ENCODE measurements around the gene PHC2. TPM values are rescaled to one million over a fixed set of nuclear protein-coding genes. Genes with fewer than 3 reads are reported as not detected.
A peak's percentile ranks its signal among the peaks of the same experiment; 100 is the strongest.

The PHC2 gene
- total and polyA plus RNA-seq, 8 donors = 21.8 to 62.1 (median 42.6) TPM

- Histone ChIP-seq H3K27me3 (no peaks in the 10 kb centered on the region), H3K36me3 (peaks cover 0 to 40% (median 15%) of the 10 kb centered on the region in 3 donors), H3K4me3 (no peak overlapping the region), H3K27ac (no peak overlapping the region), H3K9me3 (no peaks in the 10 kb centered on the region), H3K4me1 (no peaks in the 10 kb centered on the region)
- DNase-seq = peak in 1 of 6 donors; percentile 27
- ATAC-seq = no peak
- WGBS, 2 donors = 91 to 95% methylated on average over 10 to 11 of the region's 11 CpGs
- intact Hi-C loops (cut with DNase I) = no loop called here
- no peak for FAIRE-seq
- TF ChIP-seq CTCF (IDR thresholded peaks at IDR 0.05) = no peak
Measured at GRCh38 chr1:33277488-33278084, 153.3 kb downstream of the PHC2 start.

GRCh38 chr1:33276573-33277298 is 154.2 kb downstream of the PHC2 start:
- Histone ChIP-seq H3K27me3 (no peaks in the 10 kb centered on the region), H3K27ac (no peak overlapping the region), H3K4me1 (no peaks in the 10 kb centered on the region), H3K9me3 (no peaks in the 10 kb centered on the region), H3K4me3 (no peak overlapping the region), H3K36me3 (peaks cover 0 to 31% (median 7%) of the 10 kb centered on the region in 3 donors)
- DNase-seq (peak in 1 of 6 donors; percentile 38), ATAC-seq (no peak), FAIRE-seq (no peak)
- TF ChIP-seq CTCF (IDR thresholded peaks at IDR 0.05) = no peak
- WGBS, 2 donors = 88 to 89% methylated on average over 30 of the region's 30 CpGs
- intact Hi-C loops (cut with DNase I) = no loop called here

GRCh38 chr1:33275706-33276572 is 155.0 kb downstream of the PHC2 start:
- 95 to 96% methylated on average over 36 to 45 of the region's 45 CpGs for WGBS, 2 donors
- peaks cover 0 to 25% (median 5%) of the 10 kb centered on the region in 3 donors for H3K36me3 ChIP-seq
- ATAC-seq (no peak), FAIRE-seq (no peak), DNase-seq (peak in 1 of 6 donors; percentile 49)
- no peak overlapping the region for H3K4me3 ChIP-seq
- TF ChIP-seq CTCF (IDR thresholded peaks at IDR 0.05) = no peak
- intact Hi-C loops (cut with DNase I) = no loop called here
- no peaks in the 10 kb centered on the region for H3K27me3 ChIP-seq
- H3K9me3 ChIP-seq = no peaks in the 10 kb centered on the region
- no peaks in the 10 kb centered on the region for H3K4me1 ChIP-seq
- H3K27ac ChIP-seq = no peak overlapping the region

- Histone ChIP-seq H3K36me3 (peaks cover 0 to 22% (median 5%) of the 10 kb centered on the region in 3 donors), H3K9me3 (no peaks in the 10 kb centered on the region), H3K27me3 (no peaks in the 10 kb centered on the region), H3K4me1 (no peaks in the 10 kb centered on the region), H3K4me3 (no peak overlapping the region), H3K27ac (no peak overlapping the region)
- no peak for TF ChIP-seq CTCF (IDR thresholded peaks at IDR 0.05)
- DNase-seq (peak in 1 of 6 donors; percentile 21), FAIRE-seq (no peak), ATAC-seq (no peak)
- intact Hi-C loops (cut with DNase I) = no loop called here
- WGBS, 2 donors = 80 to 87% methylated on average over 6 of the region's 6 CpGs
Measured at GRCh38 chr1:33275195-33275594, 155.7 kb downstream of the PHC2 start.
